ENCODE results near the gene NOP53. TPM values are rescaled to one million over a fixed set of nuclear protein-coding genes. Genes with fewer than 3 reads are reported as not detected.

NOP53 gene
- total RNA-seq, result 358 and 380 TPM in 2 replicates

DNA sequence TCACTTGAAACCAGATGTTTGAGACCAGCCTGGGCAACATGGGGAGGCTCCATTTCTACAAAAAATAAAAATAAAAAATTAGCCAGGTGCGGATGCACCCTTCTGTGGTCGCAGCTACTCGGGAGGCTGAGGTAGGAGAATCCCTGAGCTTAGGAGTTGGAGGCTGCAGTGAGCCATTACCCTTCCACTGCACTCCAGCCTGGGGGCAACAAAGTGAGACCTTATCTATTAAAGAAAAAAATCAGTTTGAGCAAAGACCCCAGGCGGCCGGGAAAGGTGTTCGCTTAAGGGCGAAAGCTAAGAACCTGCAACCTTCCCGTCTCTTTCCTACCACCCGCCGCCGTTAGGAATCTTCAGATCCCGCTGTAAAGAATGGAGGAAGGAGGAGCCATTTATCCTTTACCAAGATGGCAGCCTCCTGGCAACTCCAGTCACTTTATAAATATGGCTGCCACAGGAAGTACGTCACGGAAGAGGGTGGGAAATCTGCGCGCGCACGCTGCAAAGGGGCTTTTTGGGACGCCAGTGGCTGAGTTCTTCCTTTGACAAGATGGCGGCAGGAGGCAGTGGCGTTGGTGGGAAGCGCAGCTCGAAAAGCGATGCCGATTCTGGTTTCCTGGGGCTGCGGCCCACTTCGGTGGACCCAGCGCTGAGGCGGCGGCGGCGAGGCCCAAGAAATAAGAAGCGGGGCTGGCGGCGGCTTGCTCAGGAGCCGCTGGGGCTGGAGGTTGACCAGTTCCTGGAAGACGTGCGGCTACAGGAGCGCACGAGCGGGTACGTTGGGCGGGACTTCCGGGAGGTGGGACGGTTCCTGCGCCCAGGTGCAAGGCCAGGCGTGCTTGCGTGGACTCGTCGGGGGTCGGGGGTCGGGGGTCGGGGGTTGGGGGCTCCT, at the start of gene NOP53:
TSS of gene NOP53 (plus strand) at position 537 of the 892 bp plus-strand sequence. CDS start at position 551, 14 bp downstream.
- Histone ChIP-seq H3K36me3 (ENCODE audit: control insufficient read depth, insufficient read depth, low read length) (peaks cover 4% of the 10 kb centered on the region), H3K4me3 (ENCODE audit: low read depth, low read length) (peak within 1 kb of the TSS; percentile 57), H3K27me3 (ENCODE audit: control insufficient read depth, insufficient read depth, low read length) (no peaks in the 10 kb centered on the region)
- DNase-seq (ENCODE audit: low read depth), result peak; percentile 80
- TF ChIP-seq, protein P1, sequence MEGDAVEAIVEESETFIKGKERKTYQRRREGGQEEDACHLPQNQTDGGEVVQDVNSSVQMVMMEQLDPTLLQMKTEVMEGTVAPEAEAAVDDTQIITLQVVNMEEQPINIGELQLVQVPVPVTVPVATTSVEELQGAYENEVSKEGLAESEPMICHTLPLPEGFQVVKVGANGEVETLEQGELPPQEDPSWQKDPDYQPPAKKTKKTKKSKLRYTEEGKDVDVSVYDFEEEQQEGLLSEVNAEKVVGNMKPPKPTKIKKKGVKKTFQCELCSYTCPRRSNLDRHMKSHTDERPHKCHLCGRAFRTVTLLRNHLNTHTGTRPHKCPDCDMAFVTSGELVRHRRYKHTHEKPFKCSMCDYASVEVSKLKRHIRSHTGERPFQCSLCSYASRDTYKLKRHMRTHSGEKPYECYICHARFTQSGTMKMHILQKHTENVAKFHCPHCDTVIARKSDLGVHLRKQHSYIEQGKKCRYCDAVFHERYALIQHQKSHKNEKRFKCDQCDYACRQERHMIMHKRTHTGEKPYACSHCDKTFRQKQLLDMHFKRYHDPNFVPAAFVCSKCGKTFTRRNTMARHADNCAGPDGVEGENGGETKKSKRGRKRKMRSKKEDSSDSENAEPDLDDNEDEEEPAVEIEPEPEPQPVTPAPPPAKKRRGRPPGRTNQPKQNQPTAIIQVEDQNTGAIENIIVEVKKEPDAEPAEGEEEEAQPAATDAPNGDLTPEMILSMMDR (IDR thresholded peaks at IDR 0.05; ENCODE audit: insufficient read depth, low read length, poor library complexity, severe bottlenecking), result no peak

DNA sequence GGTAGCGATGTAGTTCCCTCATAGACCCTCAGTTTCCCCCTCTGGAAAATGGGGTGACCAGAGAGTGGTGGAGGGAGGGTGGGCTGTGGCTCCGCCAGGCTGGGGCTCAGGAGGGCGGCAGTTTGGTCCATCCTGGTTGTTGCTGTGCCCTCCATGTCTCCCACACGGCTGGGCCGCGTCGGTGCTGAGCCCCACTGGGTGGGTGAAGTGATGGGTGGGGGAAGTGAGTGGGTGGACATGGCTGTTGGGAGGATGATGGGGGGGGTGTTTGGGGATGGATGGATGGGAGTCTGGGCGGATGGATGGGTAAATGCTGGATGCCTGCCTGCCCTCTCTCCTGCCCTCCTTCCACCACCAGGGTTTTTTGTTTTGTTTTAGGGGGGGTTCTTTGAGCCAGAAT, 48.7 kb upstream of the NOP53 start:
- no peak for DNase-seq (ENCODE audit: low read depth)
- Histone ChIP-seq H3K36me3 (ENCODE audit: control insufficient read depth, insufficient read depth, low read length) (peaks cover 5% of the 10 kb centered on the region), H3K27me3 (ENCODE audit: control insufficient read depth, insufficient read depth, low read length) (no peaks in the 10 kb centered on the region), H3K4me3 (ENCODE audit: low read depth, low read length) (no peak overlapping the region)
- TF ChIP-seq, protein P1 (IDR thresholded peaks at IDR 0.05; ENCODE audit: insufficient read depth, low read length, poor library complexity, severe bottlenecking), result no peak

DNA sequence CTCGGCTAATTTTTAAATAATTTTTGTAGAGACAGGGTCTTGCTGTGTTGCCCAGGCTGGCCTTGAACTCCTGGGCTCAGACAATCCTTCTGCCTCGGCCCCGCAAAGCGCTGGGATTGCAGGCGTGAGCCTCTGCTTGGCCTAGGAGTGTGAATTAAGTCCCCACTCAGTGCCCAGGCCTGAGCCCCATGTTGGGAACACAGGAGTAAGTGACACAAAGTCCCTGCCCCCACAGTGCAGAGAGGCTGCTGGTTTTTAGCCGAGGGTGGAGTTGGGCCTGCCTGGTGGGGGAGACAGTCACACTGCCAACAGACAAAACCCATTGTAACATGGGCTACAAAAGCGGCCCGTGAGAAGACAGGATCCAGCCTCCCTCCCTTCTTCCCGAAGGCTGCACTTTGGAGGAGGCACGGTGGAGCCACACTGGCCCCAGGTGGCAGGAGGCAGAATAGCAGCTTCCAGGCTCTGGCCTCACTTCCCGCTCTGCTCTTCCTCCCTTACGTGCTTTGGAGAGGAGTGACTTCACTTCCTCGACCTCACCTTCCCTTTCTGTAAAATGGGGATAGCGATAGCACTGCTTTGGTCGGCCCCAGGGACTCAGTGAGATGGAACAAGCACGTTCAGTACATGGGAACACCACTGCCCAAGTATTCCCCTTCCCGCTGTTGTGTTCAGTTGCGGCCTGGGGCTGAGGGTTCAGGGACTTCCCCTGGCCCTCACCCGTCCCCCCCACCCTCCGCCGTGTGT, 47.3 kb upstream of the NOP53 start:
- TF ChIP-seq, protein P1 (IDR thresholded peaks at IDR 0.05; ENCODE audit: insufficient read depth, low read length, poor library complexity, severe bottlenecking), result peak; percentile 99
- Histone ChIP-seq H3K27me3 (ENCODE audit: control insufficient read depth, insufficient read depth, low read length) (no peaks in the 10 kb centered on the region), H3K36me3 (ENCODE audit: control insufficient read depth, insufficient read depth, low read length) (peaks cover 5% of the 10 kb centered on the region), H3K4me3 (ENCODE audit: low read depth, low read length) (no peak overlapping the region)
- DNase-seq (ENCODE audit: low read depth), result peak; percentile 23

DNA sequence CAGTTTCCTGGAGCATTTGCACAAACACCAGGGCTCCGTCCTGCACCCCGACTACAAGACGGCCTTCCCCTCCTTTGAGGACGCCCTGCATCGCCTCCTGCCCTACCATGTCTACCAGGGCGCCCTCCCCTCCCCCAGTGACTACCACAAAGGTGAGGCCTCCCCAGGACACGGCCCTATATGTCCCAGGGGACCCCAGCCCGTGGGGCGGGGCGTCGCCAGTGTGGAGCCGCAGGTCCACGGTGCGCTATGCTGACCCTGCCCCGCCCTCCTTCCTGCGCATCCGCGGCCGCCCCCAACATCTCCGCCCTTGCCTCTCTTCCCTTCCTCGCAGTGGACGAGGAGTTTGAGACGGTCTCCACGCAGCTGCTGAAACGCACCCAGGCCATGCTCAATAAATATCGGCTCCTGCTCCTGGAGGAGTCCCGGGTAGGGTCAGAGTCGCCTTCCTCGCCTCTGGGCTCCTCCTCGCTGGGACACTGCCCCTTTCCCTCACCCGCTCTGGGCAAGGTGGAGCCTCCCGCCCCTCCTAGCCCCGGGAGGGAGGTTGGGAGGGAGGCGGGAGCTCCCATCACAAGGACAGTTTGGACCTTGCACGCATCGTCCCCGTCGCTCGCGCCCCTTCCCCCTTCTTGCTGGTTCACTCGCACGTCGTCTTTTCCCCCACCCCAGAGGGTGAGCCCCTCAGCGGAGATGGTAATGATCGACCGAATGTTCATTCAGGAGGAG, 46.6 kb upstream of the NOP53 start:
- Histone ChIP-seq H3K4me3 (ENCODE audit: low read depth, low read length) (no peak overlapping the region), H3K36me3 (ENCODE audit: control insufficient read depth, insufficient read depth, low read length) (peaks cover 5% of the 10 kb centered on the region), H3K27me3 (ENCODE audit: control insufficient read depth, insufficient read depth, low read length) (no peaks in the 10 kb centered on the region)
- no peak for DNase-seq (ENCODE audit: low read depth)
- TF ChIP-seq, protein P1 (IDR thresholded peaks at IDR 0.05; ENCODE audit: insufficient read depth, low read length, poor library complexity, severe bottlenecking), result no peak

DNA sequence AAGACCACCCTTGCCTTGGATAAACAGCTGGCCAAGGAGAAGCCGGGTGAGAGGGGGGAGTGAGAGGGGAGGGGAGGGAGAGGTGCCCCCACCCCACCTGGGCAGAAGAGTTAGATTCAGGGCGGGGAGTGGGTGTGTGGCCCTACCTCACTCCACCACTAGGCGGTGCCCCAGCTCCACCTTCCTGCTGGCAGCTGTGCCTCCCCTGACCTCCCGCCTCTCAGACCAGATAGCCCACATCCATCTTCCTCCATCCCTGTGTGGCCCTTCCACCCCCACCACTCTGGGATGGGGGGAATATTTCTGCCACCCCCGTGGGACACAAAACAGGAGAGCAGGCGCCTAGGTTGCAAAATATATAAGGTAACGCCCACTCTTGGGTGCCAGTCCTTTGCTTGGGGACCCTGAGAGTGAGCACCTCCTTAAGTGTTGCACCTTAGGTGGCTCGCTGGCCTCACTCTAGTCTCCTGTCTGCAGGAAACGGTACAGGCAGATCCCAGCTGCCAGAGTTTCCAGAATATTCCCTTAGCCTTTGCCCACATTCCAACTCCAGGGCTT, 45.9 kb upstream of the NOP53 start:
- TF ChIP-seq, protein P1 (IDR thresholded peaks at IDR 0.05; ENCODE audit: insufficient read depth, low read length, poor library complexity, severe bottlenecking), result peak; percentile 84
- DNase-seq (ENCODE audit: low read depth), result no peak
- H3K27me3 ChIP-seq (ENCODE audit: control insufficient read depth, insufficient read depth, low read length), result no peaks in the 10 kb centered on the region

More for the DNA sequence above, 45.9 kb upstream of the NOP53 start:
- peaks cover 5% of the 10 kb centered on the region for H3K36me3 ChIP-seq (ENCODE audit: control insufficient read depth, insufficient read depth, low read length)
- H3K4me3 ChIP-seq (ENCODE audit: low read depth, low read length), result no peak overlapping the region
